Stomach (tissue), 9 donors: ENCODE measurements around the gene MATCAP1. TPM values are rescaled to one million over a fixed set of nuclear protein-coding genes. Genes with fewer than 3 reads are reported as not detected.

Experiments used
- DNase-seq, 2 donors: peaks; one replicate each; pipeline versions ENCODE4 v3.0.0 to v3.0.0-alpha.2; 2013 to 2019
- H3K27ac ChIP-seq, 5 donors: fragments of 200-600 bp in 4 of 5; sonication (generic) in 4 of 5; one replicate each; pipeline ENCODE4 v1.5.1; 2013 to 2019; ENCODE audit warnings: mild to moderate bottlenecking in 1 of 5, moderate library complexity in 1 of 5
- H3K27me3 ChIP-seq, 3 donors: fragments of 200-600 bp; sonication (generic); one replicate each; pipeline ENCODE4 v1.5.1; 2017 to 2019; ENCODE audit warnings: mixed run types in 1 of 3
- H3K36me3 ChIP-seq, 4 donors: fragments of 200-600 bp; sonication (generic); 1 replicate in 3 of 4; 2 replicates in 1 of 4; pipeline ENCODE4 v1.5.1; 2016 to 2019
- H3K4me1 ChIP-seq, 4 donors: fragments of 200-600 bp; sonication (generic); one replicate each; pipeline ENCODE4 v1.5.1; 2016 to 2019
- H3K4me3 ChIP-seq, 4 donors: fragments of 200-600 bp; sonication (generic) in 3 of 4; one replicate each; pipeline ENCODE4 v1.5.1; 2016 to 2019; ENCODE audit warnings: mild to moderate bottlenecking in 1 of 4
- H3K9me3 ChIP-seq, 4 donors: fragments of 200-600 bp; sonication (generic); one replicate each; pipeline ENCODE4 v1.5.1; 2016 to 2019
- CTCF ChIP-seq, 7 experiments: fragments of 450-650 bp in 4 of 7; fragments of 200-600 bp in 3 of 7; sonication (generic) in 3 of 7; IDR thresholded peaks; one replicate each; pipeline ENCODE4 v1.5.1; 2016 to 2019; ENCODE audit warnings: antibody characterized with exemption in 7 of 7, control low read depth in 2 of 7, mild to moderate bottlenecking in 1 of 7
- EP300 ChIP-seq: sonication (generic); formaldehyde crosslinking; IDR thresholded peaks from one replicate; pipeline ENCODE4 v1.6.1; 2017; ENCODE audit warnings: antibody characterized with exemption
- POLR2A ChIP-seq, 4 donors: fragments of 450-650 bp; IDR thresholded peaks; one replicate each; pipeline ENCODE4 v1.6.1; 2016; ENCODE audit warnings: antibody characterized with exemption in 4 of 4, control low read depth in 2 of 4, mild to moderate bottlenecking in 1 of 4, moderate library complexity in 1 of 4
- POLR2AphosphoS5 ChIP-seq, 3 donors: sonication (generic); formaldehyde crosslinking; IDR thresholded peaks; one replicate each; pipeline ENCODE4 v1.6.1; 2016; ENCODE audit warnings: antibody characterized with exemption in 3 of 3
- WGBS, 5 donors: extraction: QIAGEN DNeasy Blood & Tissue Kit in 3 of 5; methylation state at CpG; one replicate each; pipeline versions ENCODE4 v1.1.5 to v1.1.7; 2013 to 2018; 5-methylcytosine and 5-hydroxymethylcytosine counted together
- intact Hi-C: fragments of 100-400 bp; cut with DNase I; formaldehyde crosslinking; loops from one replicate; pipeline ENCODE4 v1.15.1; 2023; ENCODE audit warnings: low total_unique reads
- polyA plus RNA-seq, 3 donors: library from polyadenylated mRNA; stranded (reverse); fragments of 200-250 nt; gene quantifications; one replicate each; pipeline ENCODE4 v1.2.3, GENCODE V29; 2013
- total RNA-seq, 5 donors: library from RNA; depleted of rRNA; stranded (reverse); fragments of >200 nt; gene quantifications; one replicate each; pipeline versions ENCODE4 v1.1.0 to v1.2.3, GENCODE V29; 2014 to 2016
- donor health status: healthy with polysubstance abuse.
- donor health status: Bipolar disorder and iron deficiency.
- donor health status: healthy.

Gene MATCAP1
- total and polyA plus RNA-seq, 8 donors = 8.5 to 156 (median 18.8) TPM

DNA sequence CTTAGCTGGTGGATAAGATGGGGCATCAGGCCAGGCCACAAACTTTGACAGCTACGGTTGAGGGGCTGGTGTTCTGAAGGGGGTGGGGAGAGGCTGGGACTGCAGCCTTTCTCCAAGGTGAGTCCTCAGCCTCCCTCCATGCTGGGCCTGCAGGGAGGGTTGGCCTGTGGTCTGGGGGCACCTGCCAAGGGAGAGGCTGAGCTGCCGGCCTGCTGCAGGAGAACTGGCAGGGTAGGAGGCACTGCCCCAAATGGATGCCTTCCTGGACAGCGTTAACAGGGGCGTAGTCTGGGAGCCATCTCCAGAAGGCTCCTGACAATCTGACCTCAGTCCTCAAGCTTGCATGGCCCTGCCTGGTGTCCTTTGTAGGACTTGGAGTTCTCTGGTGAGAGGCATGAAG, 20.3 kb upstream of the MATCAP1 start:
- no peak for DNase-seq
- H3K4me3 ChIP-seq = no peak overlapping the region
- no peaks in the 10 kb centered on the region for H3K9me3 ChIP-seq
- H3K4me1 ChIP-seq = peaks cover 7 to 19% (median 15%) of the 10 kb centered on the region in 4 donors
- H3K27me3 ChIP-seq = no peaks in the 10 kb centered on the region
- TF ChIP-seq POLR2A (IDR thresholded peaks at IDR 0.05) = no peak
- no peak for TF ChIP-seq CTCF (IDR thresholded peaks at IDR 0.05)
- no peak for TF ChIP-seq EP300
- intact Hi-C loops = no loop called here
- 78 to 100% (median 82%) methylated on average over 2 to 4 of the region's 4 CpGs for WGBS, 5 donors
- no peak overlapping the region for H3K27ac ChIP-seq
- H3K36me3 ChIP-seq = peaks cover 29 to 67% (median 45%) of the 10 kb centered on the region in 4 donors

DNA sequence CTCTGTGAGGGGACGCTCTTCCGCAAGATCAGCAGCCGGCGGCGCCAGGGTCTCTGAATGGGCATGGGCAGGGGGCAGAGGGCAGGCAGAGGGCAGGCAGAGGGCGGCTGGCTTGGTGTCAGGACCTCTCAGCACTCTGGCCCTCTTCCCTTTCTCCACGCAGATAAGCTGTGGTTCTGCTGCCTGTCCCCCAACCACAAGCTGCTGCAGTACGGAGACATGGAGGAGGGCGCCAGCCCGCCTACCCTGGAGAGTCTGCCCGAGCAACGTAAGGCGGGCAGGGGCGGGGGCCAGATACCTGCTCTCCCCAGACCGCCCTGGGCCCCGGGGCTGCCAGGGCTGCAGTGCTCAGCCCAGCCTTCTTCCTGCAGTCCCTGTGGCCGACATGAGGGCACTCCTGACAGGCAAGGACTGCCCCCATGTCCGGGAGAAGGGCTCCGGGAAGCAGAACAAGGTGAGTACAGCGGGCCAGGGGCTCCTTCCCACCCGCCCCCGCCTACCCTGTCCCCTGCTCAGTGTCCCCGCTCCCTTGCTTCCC, 19.3 kb upstream of the MATCAP1 start:
- H3K36me3 ChIP-seq = peaks cover 31 to 77% (median 51%) of the 10 kb centered on the region in 4 donors
- H3K27ac ChIP-seq = no peak overlapping the region
- no peak for DNase-seq
- no peak overlapping the region for H3K4me3 ChIP-seq
- intact Hi-C loops = no loop called here
- peaks cover 12 to 30% (median 26%) of the 10 kb centered on the region in 4 donors for H3K4me1 ChIP-seq
- no peaks in the 10 kb centered on the region for H3K9me3 ChIP-seq
- 91 to 93% (median 92%) methylated on average over 3 to 23 of the region's 23 CpGs for WGBS, 5 donors
- no peak for TF ChIP-seq EP300
- no peak for TF ChIP-seq POLR2A (IDR thresholded peaks at IDR 0.05)
- TF ChIP-seq POLR2AphosphoS5 (IDR thresholded peaks at IDR 0.05) = no peak
- TF ChIP-seq CTCF (IDR thresholded peaks at IDR 0.05) = no peak
- no peaks in the 10 kb centered on the region for H3K27me3 ChIP-seq

GRCh38 chr16:67202426-67202825, 18.7 kb upstream of the MATCAP1 start:
- H3K27ac ChIP-seq = no peak overlapping the region
- no peak for DNase-seq
- TF ChIP-seq POLR2AphosphoS5 (IDR thresholded peaks at IDR 0.05) = no peak
- no peak for TF ChIP-seq CTCF (IDR thresholded peaks at IDR 0.05)
- no peak for TF ChIP-seq POLR2A (IDR thresholded peaks at IDR 0.05)
- TF ChIP-seq EP300 = no peak
- no peaks in the 10 kb centered on the region for H3K9me3 ChIP-seq
- no peak overlapping the region for H3K4me3 ChIP-seq
- H3K4me1 ChIP-seq = peaks cover 15 to 33% (median 32%) of the 10 kb centered on the region in 4 donors
- WGBS, 5 donors = 95 to 96% (median 95%) methylated on average over 8 to 12 of the region's 12 CpGs
- intact Hi-C loops = no loop called here
- H3K27me3 ChIP-seq = no peaks in the 10 kb centered on the region
- H3K36me3 ChIP-seq = peaks cover 37 to 83% (median 57%) of the 10 kb centered on the region in 4 donors

- no peak overlapping the region for H3K4me3 ChIP-seq
- H3K4me1 ChIP-seq = peaks cover 15 to 36% (median 31%) of the 10 kb centered on the region in 4 donors
- peaks cover 45 to 91% (median 65%) of the 10 kb centered on the region in 4 donors for H3K36me3 ChIP-seq
- 91 to 95% (median 93%) methylated on average over 13 to 40 of the region's 40 CpGs for WGBS, 5 donors
- intact Hi-C loops = no loop called here
- H3K27me3 ChIP-seq = no peaks in the 10 kb centered on the region
- TF ChIP-seq POLR2AphosphoS5 (IDR thresholded peaks at IDR 0.05) = no peak
- TF ChIP-seq CTCF (IDR thresholded peaks at IDR 0.05) = no peak
- H3K27ac ChIP-seq = no peak overlapping the region
- DNase-seq = no peak
- no peaks in the 10 kb centered on the region for H3K9me3 ChIP-seq
These were observed 17.9 kb upstream of the MATCAP1 start for GRCh38 chr16:67201411-67202345.
